GM19395 (cell line): Measurements from ENCODE around the gene LCMT1.
"Not testable (repeated sequence)": the region's sequence is repeated elsewhere in the genome, so short reads cannot be mapped to it uniquely, and the experiment has no call there.

Source experiments
- ATAC-seq: cut with Tn5 transposase; IDR thresholded peaks from one replicate; pipeline ENCODE4 v1.9.1; 2021; ENCODE audit warnings: mild to moderate bottlenecking, moderate library complexity; ENCODE audit not compliant: unreplicated experiment

The LCMT1 gene

DNA sequence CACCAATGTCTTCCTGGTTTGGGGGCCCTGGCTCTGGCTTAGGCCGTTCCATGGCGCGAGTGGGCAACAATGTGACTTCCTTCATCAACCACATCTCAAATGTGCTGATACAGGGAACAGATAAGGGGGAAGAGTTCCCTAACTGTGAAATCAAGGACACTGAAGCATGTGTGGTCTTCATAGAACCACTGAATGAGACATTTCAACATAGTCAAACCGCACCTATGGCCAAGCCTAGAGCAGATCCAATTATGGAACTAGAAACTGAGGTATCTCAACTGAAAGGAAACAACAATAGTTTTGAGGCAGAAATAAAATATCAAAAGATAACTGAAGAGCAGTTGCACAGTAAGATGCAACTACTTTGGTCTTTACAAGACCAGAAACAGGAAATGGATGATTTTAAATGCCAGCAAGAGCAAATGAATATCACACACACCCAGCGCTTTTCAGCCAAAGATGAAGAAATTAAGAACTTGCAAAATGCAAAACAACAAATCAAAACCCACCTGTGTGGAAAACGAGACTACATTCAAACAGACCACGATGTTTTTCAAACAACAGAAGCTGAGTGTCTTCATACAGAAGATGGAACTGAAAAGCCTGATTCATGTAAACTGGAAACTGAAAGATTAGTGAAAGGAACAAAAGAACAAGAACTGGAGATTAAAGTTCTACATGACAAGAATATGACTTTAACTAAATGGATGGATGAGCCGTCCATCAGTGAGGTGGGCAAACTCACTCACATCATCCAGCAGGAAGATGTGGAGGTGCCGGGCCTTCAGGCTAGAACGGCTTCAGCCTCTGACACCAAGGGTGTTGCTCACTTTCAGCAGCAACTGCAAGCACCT, 18.1 kb upstream of the LCMT1 start:
- ATAC-seq = peak; percentile 73

DNA sequence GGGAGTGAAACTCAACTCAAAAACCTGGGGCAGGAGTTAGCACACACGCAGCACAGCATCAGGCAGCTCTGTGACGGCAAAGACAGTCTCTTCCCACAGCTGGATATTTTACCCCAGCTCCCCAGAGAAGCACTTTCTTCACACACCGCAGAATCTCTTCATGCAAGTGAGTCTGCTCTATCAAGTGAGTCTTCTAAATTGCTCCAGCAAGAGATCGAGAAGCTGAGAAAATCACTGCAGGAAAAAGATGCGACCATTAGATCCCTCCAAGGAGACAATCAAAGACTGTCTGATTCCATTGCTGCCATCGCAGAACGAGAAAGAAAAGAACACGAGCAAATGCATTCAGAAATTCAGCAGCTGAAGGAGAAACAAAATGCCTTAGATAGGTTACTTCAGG, 16.9 kb upstream of the LCMT1 start:
- ATAC-seq = no peak

DNA sequence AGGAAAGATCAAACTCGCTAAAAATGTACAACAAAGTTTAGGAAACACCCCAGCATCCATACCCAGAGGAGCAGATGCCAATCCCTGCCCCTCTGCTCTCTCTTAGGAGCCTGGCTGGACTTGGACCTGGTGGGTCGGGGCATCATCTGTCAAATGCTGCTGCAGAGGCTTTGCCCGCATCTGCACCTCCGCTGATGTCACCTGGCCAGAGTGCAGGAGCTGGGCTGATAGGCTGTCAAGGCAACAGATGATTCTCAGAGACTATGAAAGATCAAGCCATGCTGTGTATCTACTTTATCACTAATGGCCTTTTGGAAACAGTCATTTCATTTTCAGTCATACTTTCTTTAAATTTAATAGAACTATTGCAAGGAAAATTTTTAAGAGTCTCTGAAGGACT, 15.9 kb upstream of the LCMT1 start:
- no peak for ATAC-seq

DNA sequence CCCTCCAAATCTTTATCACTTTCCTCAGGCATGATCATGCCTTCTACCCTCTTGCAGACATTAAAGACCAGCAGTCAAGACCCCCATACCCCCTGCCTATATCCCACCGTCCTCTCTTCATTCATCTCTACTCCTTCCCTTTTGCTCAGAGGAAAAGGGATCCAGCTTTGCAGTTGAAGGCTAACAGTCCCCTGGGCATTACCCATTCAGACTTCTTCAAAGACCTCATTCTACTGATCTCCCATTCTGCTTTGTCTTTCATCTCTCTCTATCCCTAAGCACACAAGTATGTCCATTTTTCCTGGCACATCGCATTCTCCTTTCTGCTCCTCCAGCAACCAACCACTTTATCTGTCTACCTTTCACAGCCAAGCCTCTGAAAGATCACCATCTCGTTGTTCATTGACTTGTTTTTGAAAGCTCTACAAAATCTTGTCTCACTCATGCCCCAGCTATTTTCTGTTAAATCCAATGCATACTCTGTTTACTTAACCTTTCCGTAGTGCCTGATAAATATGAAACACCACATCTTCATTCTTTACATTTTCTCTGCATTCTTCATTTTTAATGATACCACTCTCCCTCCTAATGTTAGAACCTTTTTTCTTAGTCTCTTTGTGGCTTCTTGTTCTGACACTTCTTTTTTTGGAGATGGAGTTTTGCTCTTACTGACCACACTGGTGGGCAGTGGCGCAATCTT, 14.1 kb upstream of the LCMT1 start:
- no peak for ATAC-seq

DNA sequence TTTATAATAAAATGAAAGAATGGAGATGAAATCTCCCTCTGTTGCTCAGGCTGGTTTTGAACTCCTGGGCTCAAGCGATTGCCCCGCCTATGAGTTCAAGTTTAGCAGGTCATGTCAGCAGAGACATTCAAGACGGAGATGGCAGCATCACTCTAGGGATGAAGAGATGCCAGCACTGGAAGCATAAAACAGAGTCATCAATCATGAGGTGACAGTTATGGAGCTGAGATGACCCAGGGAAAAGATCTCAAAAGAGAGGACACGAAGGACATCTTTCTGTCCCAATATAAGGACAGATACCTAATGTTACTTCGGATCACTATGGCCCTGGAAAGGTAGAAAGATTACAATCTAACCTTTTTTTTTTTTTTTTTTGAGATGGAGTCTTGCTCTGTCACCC, 11.0 kb upstream of the LCMT1 start:
- no peak for ATAC-seq

DNA sequence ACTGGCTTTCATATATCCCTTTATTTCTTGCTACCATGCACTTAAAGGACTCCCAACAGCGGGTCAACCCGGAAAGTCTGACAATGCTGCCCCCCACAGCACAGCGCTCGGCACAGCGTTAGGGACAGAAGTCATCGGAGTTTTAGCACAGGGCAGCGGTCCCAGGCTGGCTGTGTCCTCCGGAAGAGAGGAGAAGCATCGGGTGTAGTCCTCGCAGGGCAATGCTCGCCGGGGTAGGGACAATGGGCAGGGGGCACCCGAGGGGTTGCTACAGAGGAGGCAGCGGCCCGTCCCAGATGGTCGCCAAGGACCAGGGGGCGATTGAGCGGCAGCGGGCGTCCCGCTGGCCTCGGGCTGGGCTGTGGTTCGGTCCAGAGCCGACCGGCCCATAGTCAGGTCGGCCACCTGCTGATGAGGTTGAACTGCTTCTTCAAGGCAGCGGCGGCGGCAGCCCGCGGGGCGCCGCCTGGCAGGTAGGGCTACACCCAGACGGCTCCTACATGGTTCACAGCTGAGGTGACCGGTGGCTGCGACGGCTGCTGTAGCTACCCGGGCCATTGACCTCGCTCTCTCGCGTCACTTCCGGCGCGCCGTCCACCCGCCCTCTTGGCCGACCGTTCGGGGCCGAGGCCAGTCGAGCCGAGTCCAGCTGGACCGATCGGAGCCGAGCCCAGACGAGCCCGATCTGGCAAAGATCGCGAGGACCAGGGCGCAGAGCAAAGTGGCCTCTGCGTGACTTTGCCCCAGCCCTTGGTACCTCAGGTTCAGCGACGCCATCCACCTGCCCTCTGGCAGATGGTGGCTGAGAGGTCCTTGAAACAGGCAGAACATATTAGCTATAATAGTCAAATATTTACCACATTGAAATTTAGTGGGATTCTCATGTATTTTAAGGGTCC, 4.7 kb upstream of the LCMT1 start:
- peak; percentile 56 for ATAC-seq

DNA sequence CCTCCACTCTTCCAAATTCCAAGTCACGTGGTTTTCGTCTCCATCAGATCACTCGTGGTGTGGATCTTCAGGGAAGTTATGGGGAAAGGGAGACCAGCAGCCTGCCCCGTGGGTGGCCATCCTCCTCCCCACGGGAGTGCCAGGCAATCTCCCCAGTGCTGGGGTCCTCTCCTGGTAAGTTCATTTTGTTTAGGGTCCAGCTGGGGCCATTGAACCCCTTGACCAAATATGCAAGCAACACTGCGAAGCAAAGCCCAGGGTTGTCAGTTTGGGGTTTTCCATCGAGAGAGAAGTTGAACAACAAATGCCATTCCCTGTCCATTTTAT, 4.1 kb upstream of the LCMT1 start:
- no peak for ATAC-seq

DNA sequence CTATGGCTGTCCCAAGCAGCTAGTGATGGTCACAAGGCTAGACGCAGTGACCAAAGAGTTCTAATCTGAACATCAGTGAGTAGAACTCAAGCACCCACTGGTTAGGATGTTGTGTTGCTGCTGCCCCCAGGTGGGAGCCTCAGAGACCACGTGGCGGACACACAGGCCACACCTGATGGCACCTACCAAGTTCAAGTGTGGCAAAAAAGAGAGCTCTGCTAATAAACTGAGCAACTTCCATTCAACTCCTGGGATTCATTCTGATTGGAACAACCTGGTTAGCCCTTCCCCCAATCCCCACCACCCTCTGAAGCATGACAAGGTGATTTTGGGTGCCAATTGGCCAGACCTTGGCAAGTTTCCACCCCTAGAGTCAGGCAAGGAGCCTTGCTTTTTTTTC, 3.5 kb upstream of the LCMT1 start:
- no peak for ATAC-seq

DNA sequence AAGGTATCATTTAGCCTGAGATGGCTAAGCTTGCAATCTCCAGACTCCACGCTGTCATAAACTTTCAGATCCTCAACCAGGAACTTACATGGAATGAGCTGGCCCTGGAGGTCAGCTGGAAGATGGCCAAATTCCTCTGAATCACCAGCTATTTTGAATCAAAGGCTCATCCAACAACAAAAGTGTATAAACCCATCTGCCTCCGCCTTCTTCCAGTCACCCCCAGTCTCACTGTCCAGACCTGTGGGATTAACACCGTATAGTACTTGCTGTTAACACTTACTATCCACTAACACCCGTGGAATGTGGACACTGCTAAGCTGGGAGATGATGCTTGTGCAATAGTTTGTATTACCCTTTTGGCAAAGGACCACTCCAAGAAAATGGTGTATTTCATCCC, 1.9 kb upstream of the LCMT1 start:
- ATAC-seq = no peak

DNA sequence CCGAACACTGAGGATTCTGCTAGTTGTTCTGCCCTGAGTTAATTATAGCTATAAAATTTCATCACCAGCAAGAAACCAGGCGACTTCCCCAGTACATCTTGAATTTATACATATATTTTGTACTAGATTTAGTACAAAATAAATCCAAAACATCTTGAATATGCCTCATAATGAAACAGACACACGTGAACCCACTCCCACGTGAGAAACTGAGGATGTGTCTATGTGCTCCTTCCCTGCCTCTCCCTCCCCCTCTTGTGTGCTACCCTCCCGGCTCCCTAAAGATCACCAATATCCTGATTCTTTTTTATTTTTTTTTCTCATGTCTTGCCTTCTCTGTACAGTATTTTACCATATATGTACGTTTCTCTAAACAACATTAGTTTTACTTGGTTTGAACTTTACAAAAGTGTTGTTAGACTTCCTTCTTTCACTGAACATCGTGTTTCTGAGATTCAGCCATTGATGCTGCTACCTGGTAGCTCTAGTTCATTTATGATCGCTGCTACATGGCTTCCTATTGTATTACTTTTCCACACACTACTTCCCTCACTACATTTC, 1.1 kb upstream of the LCMT1 start:
- ATAC-seq = no peak

DNA sequence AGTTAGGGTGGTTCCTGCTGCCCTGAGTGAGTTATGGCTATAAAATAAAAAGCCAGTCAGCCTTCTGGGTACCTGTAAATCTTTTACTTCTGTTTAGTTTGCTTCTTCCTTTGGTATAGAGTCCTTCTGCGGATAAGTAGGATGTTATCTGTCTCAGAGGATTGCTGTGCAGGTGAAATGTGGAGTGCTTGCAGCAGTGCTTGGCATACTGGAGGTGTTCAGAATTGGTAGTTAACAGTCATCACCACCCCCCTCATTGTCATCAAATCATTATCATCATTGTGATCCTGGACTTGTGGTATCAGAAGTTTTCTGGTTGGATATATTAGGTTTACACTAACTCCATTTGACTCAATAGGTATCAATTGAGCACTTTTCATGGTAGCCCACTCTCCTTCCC, 2.6 kb downstream of the LCMT1 start:
- no peak for ATAC-seq

DNA sequence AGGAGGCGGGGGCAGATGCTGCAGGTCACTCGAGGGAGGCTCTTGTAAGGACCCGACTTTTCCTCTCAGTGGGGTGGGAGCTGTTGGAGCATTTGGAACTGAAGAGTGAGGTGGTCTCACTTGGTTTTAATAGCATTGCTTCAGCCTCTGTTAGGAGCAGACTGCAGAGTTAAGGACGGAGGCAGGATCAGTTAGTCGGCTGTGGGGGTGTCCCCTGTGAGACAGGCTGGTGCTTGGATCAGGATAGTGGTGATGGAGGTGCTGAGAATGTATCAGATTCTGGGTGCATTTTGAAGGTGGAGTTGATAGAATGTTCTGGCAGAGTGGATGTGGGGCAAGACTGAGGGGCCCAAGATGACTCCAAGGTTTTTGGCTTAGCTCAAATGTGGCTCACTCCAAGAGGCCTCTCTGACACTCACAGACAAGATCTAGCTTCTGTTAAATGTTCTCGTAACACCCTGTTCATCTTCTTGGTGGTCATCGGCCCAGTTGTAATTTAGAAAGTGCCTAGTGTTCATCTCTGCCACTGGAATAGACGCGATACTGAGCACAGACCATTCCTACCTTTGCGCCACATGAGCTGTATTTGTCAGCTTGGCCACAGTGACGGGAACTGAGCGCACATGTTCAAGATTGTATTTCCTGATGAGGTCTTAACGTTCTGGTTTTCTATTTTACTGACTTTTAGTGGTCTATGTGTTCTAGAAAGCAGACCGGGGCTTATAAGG, 7.5 kb downstream of the LCMT1 start:
- ATAC-seq = no peak

DNA sequence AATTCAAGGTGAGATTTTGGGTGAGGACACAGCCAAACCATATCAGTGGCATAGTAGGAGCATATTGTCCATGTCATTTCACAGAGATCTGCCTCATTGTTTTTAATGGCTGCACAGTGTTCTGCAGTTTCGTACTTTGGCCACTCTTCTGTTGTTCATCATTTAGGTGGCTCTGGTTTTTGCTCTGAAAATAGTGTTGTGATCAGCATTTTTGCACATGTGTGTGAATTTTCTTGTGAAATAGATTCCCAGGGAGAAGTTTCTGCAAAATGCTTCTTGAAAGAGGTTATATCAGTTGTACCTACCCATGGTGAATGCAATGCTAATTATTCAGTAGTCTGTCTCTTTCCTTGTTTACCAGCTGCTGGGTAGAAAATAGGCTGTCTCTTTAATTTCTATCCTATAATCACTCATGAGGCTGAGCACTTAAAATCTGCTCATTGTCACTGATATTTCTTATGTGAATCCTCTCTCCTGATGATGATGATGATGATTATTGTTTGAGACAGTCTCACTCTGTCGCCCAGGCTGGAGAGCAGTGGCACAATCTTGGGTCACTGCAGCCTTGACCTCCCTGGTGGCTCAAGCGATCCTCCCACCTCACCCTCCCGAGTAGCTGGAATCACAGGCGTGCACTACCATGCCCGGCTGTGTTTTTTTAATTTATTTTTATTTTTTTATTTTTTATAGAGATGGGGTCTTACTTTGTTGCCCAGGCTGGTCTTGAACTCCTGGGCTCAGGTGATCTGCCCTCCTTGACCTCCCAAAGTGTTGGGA, 10.5 kb downstream of the LCMT1 start:
- no peak for ATAC-seq

DNA sequence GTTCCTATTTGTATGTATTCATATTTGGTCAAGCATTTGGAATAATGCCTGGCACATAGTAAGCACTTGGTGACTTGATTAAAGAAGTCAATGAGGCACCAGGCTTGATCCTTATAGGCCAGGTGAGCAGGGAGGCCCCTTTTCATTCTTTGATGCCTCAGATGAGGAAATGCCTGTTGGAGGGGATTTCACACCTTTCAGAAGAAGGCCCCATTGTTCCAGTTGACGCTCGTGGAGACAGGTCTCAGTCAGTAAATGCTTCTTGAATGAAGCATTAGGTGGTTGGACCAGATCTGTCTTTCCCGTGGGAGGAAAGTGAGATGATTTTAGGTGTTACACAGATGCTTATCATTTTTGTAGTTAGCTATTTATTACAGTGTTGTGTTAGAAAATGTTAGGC, 13.0 kb downstream of the LCMT1 start:
- no peak for ATAC-seq

DNA sequence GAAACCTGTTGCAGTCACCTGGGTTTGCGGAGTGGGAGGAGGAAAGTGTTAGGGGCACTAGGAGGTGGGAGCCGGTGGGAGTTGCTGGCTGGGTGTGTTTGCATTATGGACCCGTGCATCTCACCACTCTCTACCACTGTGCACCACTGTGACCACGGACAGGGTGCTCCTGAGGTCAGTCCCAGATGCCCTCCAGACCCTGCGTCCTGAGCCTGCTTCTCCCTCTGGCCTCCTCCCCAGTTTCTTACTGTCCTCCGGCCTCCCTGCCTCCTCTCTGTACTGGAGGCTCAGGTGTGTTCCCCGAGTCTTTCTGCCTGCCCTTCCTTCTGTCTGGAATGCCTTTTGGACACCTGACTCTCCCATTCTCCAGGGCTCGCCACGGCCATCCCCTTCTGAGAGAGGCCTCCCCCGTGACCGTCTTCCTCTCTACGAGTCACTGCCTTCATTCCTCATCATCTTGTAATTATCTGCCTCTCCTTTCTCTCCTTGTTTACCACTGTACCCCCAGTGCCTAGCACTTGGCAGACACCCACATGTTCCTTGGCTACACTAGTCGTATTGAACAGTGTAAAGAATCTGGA, 14.6 kb downstream of the LCMT1 start:
- not testable (repeated sequence) for ATAC-seq

DNA sequence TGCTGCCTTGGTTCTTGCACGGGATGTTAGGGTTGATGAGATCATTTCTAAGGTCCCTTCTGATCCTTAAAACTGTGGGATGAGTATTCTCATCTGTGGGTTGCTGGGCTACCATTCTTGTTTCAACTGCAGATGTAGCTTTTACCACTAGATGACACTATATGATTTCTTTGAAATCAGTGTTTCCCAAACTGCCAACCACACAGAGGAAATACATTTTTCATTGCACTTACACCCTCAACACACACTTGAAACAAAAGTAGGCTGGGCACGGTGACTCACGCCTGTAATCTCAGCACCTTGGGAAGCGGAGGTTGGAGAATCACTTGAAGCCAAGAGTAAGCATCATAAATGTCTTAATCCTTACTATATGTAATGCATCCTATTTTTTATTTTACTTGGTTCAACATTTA, 15.3 kb downstream of the LCMT1 start:
- no peak for ATAC-seq

DNA sequence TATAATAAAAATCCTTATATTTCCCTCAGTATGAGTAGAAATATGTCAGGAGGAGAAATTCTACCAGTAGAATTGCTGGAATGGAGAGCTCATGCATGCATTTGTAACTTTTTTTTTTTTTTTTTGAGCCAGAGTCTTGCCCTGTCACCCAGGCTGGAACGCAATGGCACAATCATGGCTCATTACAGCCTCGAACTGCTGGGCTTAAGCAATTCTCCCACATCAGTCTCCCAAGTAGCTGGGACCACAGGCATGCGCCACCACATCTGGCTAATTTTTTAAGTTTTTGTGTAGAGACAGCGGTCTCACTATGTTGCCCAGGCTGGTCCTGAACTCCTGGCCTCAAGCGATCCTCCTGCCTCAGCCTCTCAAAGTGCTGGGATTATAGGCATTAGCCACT, 21.2 kb downstream of the LCMT1 start:
- not testable (repeated sequence) for ATAC-seq

DNA sequence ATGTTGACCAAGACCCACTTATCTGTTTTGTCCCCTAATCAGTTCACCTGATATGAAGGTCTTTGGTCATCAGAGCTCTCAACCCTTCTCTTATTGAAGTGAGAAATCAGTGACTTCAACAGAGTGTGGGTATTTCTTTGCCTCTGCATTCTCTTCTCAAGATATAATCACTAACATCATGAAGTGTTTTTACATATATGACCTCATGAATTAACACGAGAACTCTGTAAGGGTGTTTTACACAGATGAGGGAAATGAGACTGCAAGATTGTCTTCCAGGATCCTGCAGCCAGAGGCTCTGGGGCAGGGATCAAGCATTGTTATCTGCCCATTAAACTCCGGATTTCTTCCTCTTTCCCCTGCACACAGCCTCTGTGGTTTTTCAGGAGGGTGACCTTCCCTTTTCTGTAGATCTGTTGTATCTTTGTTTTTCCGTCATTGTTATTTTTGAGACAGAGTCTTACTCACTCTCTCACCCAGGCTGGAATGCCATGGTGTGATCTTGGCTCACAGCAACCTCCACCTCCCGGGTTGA, 22.7 kb downstream of the LCMT1 start:
- no peak for ATAC-seq

DNA sequence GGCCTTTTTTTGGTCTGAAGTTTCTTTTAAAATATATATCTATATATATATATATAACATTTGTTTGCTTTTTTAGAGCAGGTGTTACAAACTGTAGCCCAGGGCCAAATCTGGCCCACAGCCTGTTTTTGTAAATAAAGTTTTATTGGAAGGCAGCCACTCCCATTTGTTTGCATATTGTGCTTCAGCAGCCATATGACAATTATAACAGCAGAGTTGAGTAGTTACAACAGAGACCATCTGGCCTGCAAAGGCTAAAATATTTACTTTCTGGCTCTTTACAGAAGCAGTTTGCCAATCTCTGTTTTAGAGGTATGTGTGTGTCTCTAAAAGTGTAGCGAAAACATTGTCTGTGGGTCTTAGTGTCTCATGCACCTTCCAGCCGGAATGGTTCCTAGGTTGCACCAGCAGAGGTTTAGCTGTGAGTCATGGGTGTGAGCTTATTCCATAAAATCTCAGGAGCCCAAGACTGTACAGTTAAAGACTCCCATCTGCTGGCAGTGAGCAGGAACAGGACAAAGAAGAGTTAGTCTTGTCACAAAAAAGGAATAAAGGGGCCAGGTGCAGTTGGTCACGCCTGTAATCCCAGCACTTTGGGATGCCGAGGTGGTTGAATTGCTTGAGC, 23.8 kb downstream of the LCMT1 start:
- ATAC-seq = no peak
